Memory B cell (primary cell): ENCODE measurements around the gene DUSP5.
A peak's percentile ranks its signal among the peaks of the same experiment; 100 is the strongest.
"Not testable (repeated sequence)": the region's sequence is repeated elsewhere in the genome, so short reads cannot be mapped to it uniquely, and the experiment has no call there.

Source experiments
- ATAC-seq: fragments of 150-1000 bp; cut with Tn5 transposase; 2 replicates; pipeline ENCODE4 v1.10.0; 2021; ENCODE audit warnings: low read depth, mild to moderate bottlenecking, moderate library complexity
- DNase-seq, 2 donors: peaks; one replicate each; pipeline ENCODE4 v3.0.0; 2022; ENCODE audit warnings: low spot score in 2 of 2
- H3K27ac Mint-ChIP-seq: one replicate; pipeline ENCODE4 v1.8.0; 2022; ENCODE audit warnings: mild to moderate bottlenecking, moderate library complexity, mixed read lengths
- H3K27me3 Mint-ChIP-seq: one replicate; pipeline ENCODE4 v1.8.0; 2022; ENCODE audit warnings: mixed read lengths
- H3K36me3 Mint-ChIP-seq: one replicate; pipeline ENCODE4 v1.8.0; 2022; ENCODE audit warnings: mild to moderate bottlenecking, mixed read lengths
- H3K4me1 Mint-ChIP-seq: one replicate; pipeline ENCODE4 v1.8.0; 2022; ENCODE audit warnings: mixed read lengths
- H3K4me3 Mint-ChIP-seq: one replicate; pipeline ENCODE4 v1.8.0; 2022; ENCODE audit warnings: mild to moderate bottlenecking, moderate library complexity, mixed read lengths
- H3K9me3 Mint-ChIP-seq: one replicate; pipeline ENCODE4 v1.8.0; 2022; ENCODE audit warnings: mixed read lengths

Gene DUSP5

GRCh38 chr10:110528997-110529524, 31.4 kb downstream of the DUSP5 start:
- not testable (repeated sequence) for H3K27ac Mint-ChIP-seq, H3K9me3 Mint-ChIP-seq, H3K4me3 Mint-ChIP-seq, DNase-seq, H3K27me3 Mint-ChIP-seq, H3K36me3 Mint-ChIP-seq
- peak; percentile 26 for ATAC-seq
- peaks cover 15% of the 10 kb centered on the region for H3K4me1 Mint-ChIP-seq

DNA sequence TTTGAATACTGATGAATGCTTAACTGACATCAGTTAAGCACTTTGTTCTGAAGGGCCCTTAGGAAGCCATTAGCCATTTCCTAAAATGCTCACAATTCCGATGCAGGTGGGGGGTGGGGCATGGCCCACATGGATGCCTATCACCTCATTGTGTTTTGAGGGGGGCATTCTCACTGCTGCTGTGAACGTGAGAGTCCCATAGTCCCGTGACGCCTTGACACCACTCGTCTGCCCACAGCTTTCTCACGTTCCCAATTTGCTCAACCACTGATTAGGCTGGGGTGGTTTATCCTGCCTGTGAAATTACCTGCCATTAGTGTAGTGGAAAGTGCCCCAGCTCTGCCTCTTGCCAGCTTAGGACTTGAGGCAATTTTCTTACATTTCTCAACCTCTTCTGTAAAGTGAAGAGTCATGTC, 31.9 kb downstream of the DUSP5 start:
- no peak overlapping the region for H3K4me3 Mint-ChIP-seq
- H3K4me1 Mint-ChIP-seq: peaks cover 16% of the 10 kb centered on the region

DNA sequence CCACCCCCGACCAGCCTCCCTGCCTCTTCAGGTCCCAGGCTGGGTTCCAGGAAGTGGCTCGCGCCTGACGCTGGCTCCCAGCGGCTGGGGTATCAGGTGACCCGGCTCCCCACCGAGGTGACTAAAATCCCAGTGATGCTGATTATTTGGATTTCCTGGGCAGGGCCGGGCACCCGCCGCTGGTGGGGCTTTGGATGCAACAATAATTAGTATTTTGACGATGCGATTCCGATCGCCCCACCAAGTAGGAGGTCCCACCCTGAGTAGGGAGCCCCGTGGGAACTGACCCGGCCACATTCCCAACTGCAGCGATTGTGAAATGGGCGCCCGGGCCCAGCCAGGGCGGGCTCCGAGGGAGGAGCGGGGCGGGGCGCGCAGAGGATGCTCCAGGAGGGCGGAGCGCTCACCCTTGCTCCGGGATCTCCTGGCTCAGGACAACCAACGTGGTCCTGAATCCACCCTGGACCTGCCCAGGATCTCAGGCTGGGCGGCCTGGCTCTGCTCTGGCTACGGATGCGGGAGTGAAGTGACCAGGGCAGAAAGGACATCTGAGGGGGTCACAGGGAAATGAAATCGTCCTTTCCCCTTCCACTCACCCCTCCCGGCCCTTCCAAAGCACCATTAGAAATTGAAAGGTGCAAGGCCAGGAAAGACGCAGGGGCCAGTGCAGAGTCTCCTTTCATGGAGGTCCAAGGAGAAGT, 32.6 kb downstream of the DUSP5 start:
- Mint-ChIP-seq H3K27me3 (peaks cover 3% of the 10 kb centered on the region), H3K4me1 (peaks cover 16% of the 10 kb centered on the region), H3K27ac (no peak overlapping the region), H3K9me3 (no peaks in the 10 kb centered on the region), H3K4me3 (no peak overlapping the region), H3K36me3 (no peaks in the 10 kb centered on the region)
- ATAC-seq: no peak
- DNase-seq: no peak

More for the DNA sequence above, 31.9 kb downstream of the DUSP5 start:
- ATAC-seq (peak; percentile 47), DNase-seq (no peak)
- no peaks in the 10 kb centered on the region for H3K9me3 Mint-ChIP-seq
- no peaks in the 10 kb centered on the region for H3K36me3 Mint-ChIP-seq
- H3K27ac Mint-ChIP-seq: no peak overlapping the region
- peaks cover 3% of the 10 kb centered on the region for H3K27me3 Mint-ChIP-seq

DNA sequence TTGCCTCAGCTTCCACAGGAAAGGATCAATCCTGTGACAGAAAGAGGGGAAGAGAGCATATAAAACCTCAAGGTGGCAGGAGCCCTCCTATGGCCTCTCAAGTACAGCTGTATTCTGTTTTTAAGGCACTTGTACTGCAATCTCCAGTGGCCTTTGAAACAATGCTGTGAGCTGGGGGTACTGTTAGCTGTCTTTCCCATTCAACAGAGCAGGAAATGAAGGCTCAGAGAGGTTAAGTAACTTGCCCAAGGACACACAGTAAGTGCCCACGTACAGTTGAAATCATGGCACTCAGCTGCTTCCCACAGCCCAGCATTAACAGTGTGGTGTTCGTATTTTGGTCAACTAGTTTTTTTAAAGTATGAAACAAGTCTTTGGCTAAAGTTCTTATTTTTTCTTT, 34.0 kb downstream of the DUSP5 start:
- Mint-ChIP-seq H3K27ac (no peak overlapping the region), H3K27me3 (peaks cover 3% of the 10 kb centered on the region), H3K9me3 (no peaks in the 10 kb centered on the region), H3K4me1 (peaks cover 26% of the 10 kb centered on the region), H3K36me3 (no peaks in the 10 kb centered on the region), H3K4me3 (no peak overlapping the region)
- DNase-seq (no peak), ATAC-seq (no peak)

- H3K4me1 Mint-ChIP-seq: peaks cover 30% of the 10 kb centered on the region
Observed at GRCh38 chr10:110532628-110533027, 34.9 kb downstream of the DUSP5 start.

DNA sequence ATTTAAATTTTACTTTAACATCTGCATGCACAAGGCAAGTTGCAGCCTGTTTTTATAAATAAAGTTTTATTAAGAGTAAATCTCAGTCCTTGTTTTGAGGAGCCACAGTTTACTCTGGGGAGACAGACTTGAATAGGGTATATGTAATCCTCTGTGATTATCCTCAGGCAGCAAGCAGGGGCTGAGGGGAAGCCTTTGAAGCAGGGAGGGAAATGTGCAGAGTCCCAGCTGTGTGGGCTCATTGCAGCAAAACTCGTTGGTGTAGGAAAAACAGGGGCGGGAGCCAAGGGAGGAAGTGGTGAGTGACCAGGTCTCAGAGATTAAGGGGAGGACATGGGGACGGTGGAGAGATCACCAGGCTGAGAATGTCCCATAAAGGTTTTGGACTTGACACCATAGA, 35.4 kb downstream of the DUSP5 start:
- DNase-seq (no peak), ATAC-seq (no peak)
- peaks cover 30% of the 10 kb centered on the region for H3K4me1 Mint-ChIP-seq
- H3K36me3 Mint-ChIP-seq: no peaks in the 10 kb centered on the region
- peaks cover 3% of the 10 kb centered on the region for H3K27me3 Mint-ChIP-seq
- H3K9me3 Mint-ChIP-seq: no peaks in the 10 kb centered on the region
- no peak overlapping the region for H3K27ac Mint-ChIP-seq
- no peak overlapping the region for H3K4me3 Mint-ChIP-seq

More at GRCh38 chr10:110532628-110533027, 34.9 kb downstream of the DUSP5 start:
- not testable (repeated sequence) for H3K4me3 Mint-ChIP-seq, ATAC-seq, H3K27me3 Mint-ChIP-seq, DNase-seq, H3K36me3 Mint-ChIP-seq, H3K9me3 Mint-ChIP-seq, H3K27ac Mint-ChIP-seq

DNA sequence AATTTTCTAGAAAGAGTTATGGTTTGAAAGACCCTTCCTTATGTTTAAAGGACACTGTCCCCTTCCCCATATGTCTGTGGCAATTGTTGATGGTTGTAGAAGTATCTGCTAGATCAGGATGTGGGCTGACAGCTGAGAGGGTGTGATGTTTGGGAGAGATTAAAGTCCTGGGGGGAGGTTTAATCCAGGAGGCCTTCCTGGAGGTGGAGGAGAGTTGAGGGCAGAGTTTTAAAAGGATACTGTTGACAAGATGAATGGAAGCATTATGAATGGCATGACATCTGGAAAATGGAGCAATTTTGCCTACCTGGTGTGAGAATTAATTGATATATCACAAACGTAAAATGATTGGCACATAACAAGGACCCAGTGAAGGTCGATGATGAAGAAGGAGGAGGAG, 36.9 kb downstream of the DUSP5 start:
- DNase-seq: no peak
- Mint-ChIP-seq H3K4me3 (no peak overlapping the region), H3K36me3 (no peaks in the 10 kb centered on the region), H3K27me3 (peaks cover 3% of the 10 kb centered on the region), H3K27ac (no peak overlapping the region), H3K9me3 (no peaks in the 10 kb centered on the region), H3K4me1 (peaks cover 23% of the 10 kb centered on the region)
- ATAC-seq: no peak

DNA sequence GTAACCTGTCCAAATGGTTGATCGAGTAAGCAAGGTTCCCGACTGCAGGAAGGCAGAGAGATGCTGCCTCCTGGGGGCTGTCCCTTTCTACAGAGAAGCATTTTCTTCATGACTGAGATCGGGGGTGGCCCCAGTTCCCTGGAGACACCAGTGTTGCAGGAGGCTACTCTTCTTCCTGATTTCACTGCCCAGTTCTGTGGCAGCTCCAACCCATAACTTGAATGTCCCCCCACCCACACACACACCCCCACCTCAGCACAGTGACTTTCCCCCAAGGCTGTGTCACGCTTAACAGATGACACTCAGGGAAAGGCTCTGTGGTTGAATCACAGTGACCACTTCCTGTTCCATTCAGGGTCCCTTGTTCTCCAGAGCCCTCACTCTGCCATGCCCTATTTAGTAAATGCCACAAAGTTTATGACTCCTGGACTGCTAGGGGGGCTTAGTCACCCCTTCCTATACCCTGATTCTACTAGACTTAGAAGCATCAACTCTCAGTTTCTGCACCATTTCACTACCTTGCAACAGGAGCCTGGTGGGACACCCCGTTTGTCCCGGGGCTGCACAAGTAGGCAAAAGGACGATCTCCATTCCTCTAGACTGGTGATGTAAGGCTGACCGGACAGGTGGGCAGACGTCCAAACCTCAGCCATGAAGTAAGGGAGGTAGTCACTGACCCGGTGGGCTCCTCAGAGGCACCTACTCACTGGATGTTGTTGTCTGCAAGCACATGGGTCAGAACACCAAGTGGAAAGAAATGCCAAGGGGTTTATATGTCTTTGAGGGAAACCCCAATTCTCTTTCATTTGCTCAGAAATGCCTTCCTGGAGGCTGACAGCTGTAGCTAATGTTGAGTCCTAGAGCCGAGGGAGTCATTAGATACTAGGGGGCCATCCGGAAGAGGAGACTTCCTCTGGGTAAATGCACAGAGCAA, 38.5 kb downstream of the DUSP5 start:
- Mint-ChIP-seq H3K36me3 (no peaks in the 10 kb centered on the region), H3K4me3 (no peak overlapping the region), H3K27ac (peak overlapping the region; percentile 39), H3K27me3 (peaks cover 3% of the 10 kb centered on the region), H3K9me3 (no peaks in the 10 kb centered on the region), H3K4me1 (peaks cover 20% of the 10 kb centered on the region)
- ATAC-seq: peak; percentile 90
- peak in 1 of 2 donors; percentile 50 for DNase-seq

GRCh38 chr10:110539091-110539490, 41.4 kb downstream of the DUSP5 start:
- ATAC-seq: no peak
- Mint-ChIP-seq H3K27me3 (peaks cover 2% of the 10 kb centered on the region), H3K27ac (no peak overlapping the region), H3K4me1 (peaks cover 18% of the 10 kb centered on the region), H3K9me3 (no peaks in the 10 kb centered on the region), H3K4me3 (no peak overlapping the region), H3K36me3 (no peaks in the 10 kb centered on the region)
- DNase-seq: no peak

GRCh38 chr10:110540031-110540430, 42.3 kb downstream of the DUSP5 start:
- no peaks in the 10 kb centered on the region for H3K27me3 Mint-ChIP-seq
- ATAC-seq (no peak), DNase-seq (no peak)
- no peak overlapping the region for H3K4me3 Mint-ChIP-seq
- H3K27ac Mint-ChIP-seq: no peak overlapping the region
- peaks cover 14% of the 10 kb centered on the region for H3K4me1 Mint-ChIP-seq
- no peaks in the 10 kb centered on the region for H3K36me3 Mint-ChIP-seq
- H3K9me3 Mint-ChIP-seq: no peaks in the 10 kb centered on the region

DNA sequence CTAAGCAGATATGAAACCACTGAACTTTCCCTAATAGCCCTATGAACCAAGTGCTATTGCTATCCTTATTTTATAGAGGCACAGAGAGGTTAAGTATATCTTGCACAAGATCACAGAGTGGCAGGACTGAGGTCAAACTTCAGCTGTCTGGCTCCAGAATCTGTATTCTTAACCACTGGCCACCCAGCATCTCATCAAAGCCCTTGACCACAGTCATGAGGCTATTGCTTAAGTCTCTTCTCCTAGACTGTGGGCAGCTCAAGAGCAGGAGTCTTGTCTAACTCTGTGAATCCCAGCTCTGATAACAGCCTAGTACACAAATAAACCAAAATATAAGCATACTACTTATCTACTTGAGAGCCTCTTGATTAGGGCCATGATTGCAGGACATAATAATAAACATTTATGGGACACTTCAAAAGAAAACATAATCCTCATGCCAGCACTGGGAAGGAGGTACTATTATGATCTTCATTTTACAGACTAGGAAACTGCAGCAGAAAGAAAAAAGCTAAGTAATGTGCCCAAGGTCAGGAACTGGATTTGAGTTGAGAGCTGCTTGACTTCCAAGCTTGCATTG, 47.3 kb downstream of the DUSP5 start:
- Mint-ChIP-seq H3K27ac (no peak overlapping the region), H3K27me3 (peaks cover under 1% of the 10 kb centered on the region), H3K4me1 (peaks cover 4% of the 10 kb centered on the region), H3K4me3 (no peak overlapping the region), H3K36me3 (no peaks in the 10 kb centered on the region), H3K9me3 (no peaks in the 10 kb centered on the region)
- DNase-seq (no peak), ATAC-seq (no peak)

DNA sequence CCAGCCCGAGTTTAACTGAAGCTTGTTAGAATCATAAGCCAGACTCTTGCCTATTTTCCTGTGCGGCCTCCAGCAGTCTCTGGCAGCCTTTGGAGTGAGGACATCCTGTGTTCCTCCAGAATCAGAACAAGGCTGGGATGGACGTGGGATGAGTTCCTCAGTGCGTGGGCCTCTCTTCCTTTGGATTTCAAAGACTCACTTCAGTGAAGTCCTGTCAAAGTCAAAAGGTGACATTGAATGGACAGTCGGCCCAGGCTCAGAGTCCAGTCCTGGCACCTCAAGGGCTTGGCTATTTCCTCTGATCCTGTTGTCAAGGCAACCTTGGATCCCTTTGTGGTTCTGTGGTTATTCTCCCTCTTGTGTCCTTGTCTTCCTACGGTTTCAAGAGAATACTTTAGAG, 48.4 kb downstream of the DUSP5 start:
- Mint-ChIP-seq H3K4me3 (no peak overlapping the region), H3K27ac (no peak overlapping the region), H3K4me1 (peaks cover 4% of the 10 kb centered on the region), H3K27me3 (peaks cover 4% of the 10 kb centered on the region), H3K36me3 (no peaks in the 10 kb centered on the region), H3K9me3 (no peaks in the 10 kb centered on the region)
- DNase-seq (no peak), ATAC-seq (no peak)

DNA sequence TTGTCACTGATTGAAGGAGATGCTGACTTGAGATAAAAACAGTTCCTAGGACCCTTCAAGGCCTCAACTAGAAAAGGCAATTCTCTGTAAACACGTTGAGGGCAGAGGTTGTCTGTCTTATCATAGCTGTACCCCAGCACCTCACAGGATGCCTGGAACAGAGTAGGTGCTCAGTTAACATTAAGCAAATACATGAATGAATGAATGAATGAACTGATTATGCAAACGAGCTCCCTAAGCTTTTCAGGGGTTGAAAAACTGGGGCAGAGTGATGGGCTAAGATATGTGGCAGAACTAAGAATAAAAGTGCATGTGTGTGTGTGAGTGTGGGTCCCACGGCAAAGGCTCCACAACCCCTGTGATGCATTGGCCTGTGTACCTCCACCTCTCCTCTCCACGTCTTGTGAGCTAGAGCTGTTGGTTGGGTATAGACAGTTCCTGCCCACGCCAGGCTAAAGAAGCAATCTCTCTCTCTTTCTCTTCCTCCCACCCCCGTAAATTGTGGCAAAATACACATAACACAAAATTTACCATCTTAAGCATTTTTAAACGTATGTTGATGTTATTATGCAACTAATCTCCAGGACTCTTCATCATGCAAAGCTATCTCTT, 48.9 kb downstream of the DUSP5 start:
- H3K9me3 Mint-ChIP-seq: no peaks in the 10 kb centered on the region
- H3K4me3 Mint-ChIP-seq: no peak overlapping the region
- no peak for DNase-seq
- peaks cover 6% of the 10 kb centered on the region for H3K27me3 Mint-ChIP-seq
- no peaks in the 10 kb centered on the region for H3K36me3 Mint-ChIP-seq
- no peak for ATAC-seq
- no peak overlapping the region for H3K27ac Mint-ChIP-seq
- peaks cover 4% of the 10 kb centered on the region for H3K4me1 Mint-ChIP-seq
